Hair follicle dermal papilla cell (primary cell): ENCODE measurements around the gene MTPN. TPM values are rescaled to one million over a fixed set of nuclear protein-coding genes. Genes with fewer than 3 reads are reported as not detected.

Experiments used
- small RNA-seq: library from RNA; depleted of rRNA; stranded (forward); fragments of <200 nt; gene quantifications from one replicate; pipeline ENCODE3, GENCODE V24; 2012
- total RNA-seq: library from RNA; depleted of rRNA; stranded (reverse); fragments of >200 nt; gene quantifications from 2 replicates; pipeline ENCODE4 v1.2.3, GENCODE V29; 2012

MTPN gene
- total RNA-seq = 124 and 125 TPM in 2 replicates

GRCh38 chr7:135977007-135977741 is at the start of gene MTPN:
MTPN (minus strand) TSS chr7:135977359; CDS start chr7:135977100, 259 bp downstream.

Small RNA genes within 50 kb of the gene (small RNA-seq; reads per million reads assigned to genes)
- gene RNU6-223P = not detected

Other genes starting within 250 kb of the MTPN start
- gene SLC13A4, start 249.2 kb downstream of the MTPN start, total RNA-seq = 0.16 and 0.97 TPM in 2 replicates
- gene FAM180A, start 228.5 kb downstream of the MTPN start, total RNA-seq = 33.4 and 34.4 TPM in 2 replicates